Neuronal stem cell (in vitro differentiated cells): Measurements from ENCODE around the gene ARHGEF12.

Experiments
- DNase-seq: peaks from one replicate; pipeline ENCODE4 v3.0.0-alpha.2; 2013; ENCODE audit warnings: low spot score
- H2AFZ ChIP-seq: one replicate; pipeline ENCODE4 v1.6.1; 2013; ENCODE audit warnings: mild to moderate bottlenecking, low read length, inconsistent platforms
- H2AK5ac ChIP-seq: 2 replicates; pipeline ENCODE4 v1.6.1; 2013; ENCODE audit warnings: low read depth, mild to moderate bottlenecking, inconsistent platforms, low read length, moderate library complexity, mixed read lengths
- H2BK120ac ChIP-seq: 2 replicates; pipeline ENCODE4 v1.6.1; 2013; ENCODE audit warnings: low read depth, mild to moderate bottlenecking, inconsistent platforms, low read length, moderate library complexity, mixed read lengths
- H2BK12ac ChIP-seq: one replicate; pipeline ENCODE4 v1.6.1; 2013; ENCODE audit warnings: low read length, inconsistent platforms
- H2BK15ac ChIP-seq: 2 replicates; pipeline ENCODE4 v1.6.1; 2013; ENCODE audit warnings: mild to moderate bottlenecking, low read length, inconsistent platforms, mixed read lengths
- H2BK5ac ChIP-seq: one replicate; pipeline ENCODE4 v1.6.1; 2013; ENCODE audit warnings: inconsistent platforms, mild to moderate bottlenecking, low read length, moderate library complexity
- H3K14ac ChIP-seq: one replicate; pipeline ENCODE4 v1.6.1; 2013; ENCODE audit warnings: low read length, inconsistent platforms
- H3K18ac ChIP-seq: 2 replicates; pipeline ENCODE4 v1.6.1; 2013; ENCODE audit warnings: low read length, inconsistent platforms
- H3K23ac ChIP-seq: 2 replicates; pipeline ENCODE4 v1.6.1; 2013; ENCODE audit warnings: low read depth, mild to moderate bottlenecking, mixed read lengths, low read length, inconsistent platforms; ENCODE audit not compliant: poor library complexity
- H3K27ac ChIP-seq: replicated peaks from 3 replicates; pipeline ENCODE4 v1.5.1; 2013; ENCODE audit warnings: low read length, inconsistent platforms
- H3K27me3 ChIP-seq, 3 experiments: 2 replicates each; pipeline ENCODE4 v1.6.1; 2013; ENCODE audit warnings: low read length in 3 of 3, mild to moderate bottlenecking in 2 of 3, inconsistent platforms in 1 of 3, low read depth in 1 of 3, mixed read lengths in 1 of 3, moderate library complexity in 1 of 3; ENCODE audit not compliant: control insufficient read depth in 3 of 3, insufficient read depth in 3 of 3
- H3K36me3 ChIP-seq, 2 donors: replicated peaks in 1 of 2; 2 replicates each; pipeline ENCODE4 v1.6.1; 2013; ENCODE audit warnings: low read length in 2 of 2; ENCODE audit not compliant: control insufficient read depth in 2 of 2, insufficient read depth in 2 of 2
- H3K4ac ChIP-seq: 2 replicates; pipeline ENCODE4 v1.6.1; 2013; ENCODE audit warnings: inconsistent platforms, mild to moderate bottlenecking, low read length, moderate library complexity
- H3K4me1 ChIP-seq, 2 donors: 1 replicate in 1 of 2; 2 replicates in 1 of 2; pipeline ENCODE4 v1.6.1; 2013; ENCODE audit warnings: low read length in 2 of 2, low read depth in 1 of 2; ENCODE audit not compliant: control insufficient read depth in 2 of 2, insufficient read depth in 1 of 2
- H3K4me2 ChIP-seq: one replicate; pipeline ENCODE4 v1.6.1; 2013; ENCODE audit warnings: mild to moderate bottlenecking, low read length, inconsistent platforms; ENCODE audit not compliant: insufficient read depth, poor library complexity, severe bottlenecking
- H3K4me3 ChIP-seq, 2 donors: 2 replicates each; pipeline ENCODE4 v1.5.1; 2013; ENCODE audit warnings: low read length in 2 of 2, mild to moderate bottlenecking in 2 of 2, inconsistent platforms in 1 of 2, moderate library complexity in 1 of 2
- H3K79me1 ChIP-seq: one replicate; pipeline ENCODE4 v1.6.1; 2013; ENCODE audit warnings: low read depth, mild to moderate bottlenecking, inconsistent platforms, low read length, moderate library complexity
- H3K9ac ChIP-seq: one replicate; pipeline ENCODE4 v1.6.1; 2013; ENCODE audit warnings: mild to moderate bottlenecking, low read depth, low read length, inconsistent platforms; ENCODE audit not compliant: poor library complexity
- H3K9me3 ChIP-seq, 2 donors: replicated peaks in 1 of 2; 2 replicates each; pipeline versions ENCODE3 to v1.6.1; 2013; ENCODE audit warnings: low read length in 2 of 2, mild to moderate bottlenecking in 2 of 2, inconsistent platforms in 1 of 2, low read depth in 1 of 2, mixed read lengths in 1 of 2, moderate library complexity in 1 of 2; ENCODE audit not compliant: control insufficient read depth in 2 of 2, insufficient read depth in 1 of 2
- H4K8ac ChIP-seq: one replicate; pipeline ENCODE4 v1.6.1; 2013; ENCODE audit warnings: low read depth, mild to moderate bottlenecking, inconsistent platforms, low read length, moderate library complexity
- H4K91ac ChIP-seq: one replicate; pipeline ENCODE4 v1.6.1; 2013; ENCODE audit warnings: low read length, low read depth, mild to moderate bottlenecking, inconsistent platforms; ENCODE audit not compliant: poor library complexity
- WGBS, 2 donors: extraction: QIAGEN DNeasy Blood & Tissue Kit; methylation state at CpG; one replicate each; pipeline ENCODE4 v1.1.7; 2013; ENCODE audit warnings: missing lambda C conversion rate in 2 of 2, mixed read lengths in 1 of 2; ENCODE audit not compliant: insufficient read length in 2 of 2, insufficient replicate concordance in 1 of 2; ENCODE audit errors: extremely low coverage in 2 of 2; 5-methylcytosine and 5-hydroxymethylcytosine counted together

ARHGEF12 gene

DNA sequence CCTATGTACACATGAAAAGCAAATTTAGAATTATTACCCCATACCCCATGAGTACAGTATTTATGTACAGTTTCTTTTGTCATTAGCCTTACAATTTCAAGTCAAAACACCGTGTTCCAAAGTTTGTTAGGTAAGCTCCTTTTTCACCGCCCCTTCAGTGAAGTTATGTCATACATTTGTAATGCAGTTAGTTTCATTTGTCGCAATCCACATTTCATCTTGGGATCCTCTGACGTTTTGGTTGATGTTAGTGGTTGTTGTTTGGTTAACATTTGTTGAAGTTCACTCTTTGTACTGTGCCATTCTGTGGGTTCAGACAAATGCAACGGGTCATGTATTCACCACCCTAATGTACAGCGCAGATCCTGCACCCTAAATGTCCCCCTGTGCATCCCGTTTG is 45.2 kb downstream of the ARHGEF12 start:
- Histone ChIP-seq H3K14ac (no peak overlapping the region), H2BK5ac (no peak overlapping the region), H2AFZ (no peak overlapping the region), H4K8ac (no peak overlapping the region), H3K4me2 (no peak overlapping the region), H3K9me3 (peaks cover 2 to 31% of the 10 kb centered on the region in 2 donors), H3K9ac (no peak overlapping the region), H3K79me1 (peaks cover 2% of the 10 kb centered on the region), H3K23ac (no peak overlapping the region), H2BK15ac (no peak overlapping the region), H2BK12ac (no peak overlapping the region), H3K18ac (no peak overlapping the region), H2AK5ac (no peak overlapping the region), H2BK120ac (no peak overlapping the region), H3K4ac (no peak overlapping the region), H3K4me3 (no peak overlapping the region), H4K91ac (no peak overlapping the region), H3K27me3 (no peaks in the 10 kb centered on the region), H3K4me1 (peaks cover 3% of the 10 kb centered on the region in 2 donors), H3K36me3 (peaks cover 0 to 3% of the 10 kb centered on the region in 2 donors), H3K27ac (no peak overlapping the region)
- no CpG with 5 or more reads among the region's 7 CpGs for WGBS, 2 donors
- DNase-seq = no peak

- H2AK5ac ChIP-seq = no peak overlapping the region
- H3K23ac ChIP-seq = no peak overlapping the region
- no peak overlapping the region for H3K18ac ChIP-seq
- no peak overlapping the region for H4K91ac ChIP-seq
- no peak overlapping the region for H3K4ac ChIP-seq
- no peaks in the 10 kb centered on the region for H3K79me1 ChIP-seq
- no peak overlapping the region for H2BK15ac ChIP-seq
- H3K36me3 ChIP-seq = no peaks in the 10 kb centered on the region
- no peaks in the 10 kb centered on the region for H3K27me3 ChIP-seq
- WGBS, 2 donors = no CpG with 5 or more reads among the region's 4 CpGs
- DNase-seq = no peak
- no peak overlapping the region for H2BK120ac ChIP-seq
- no peak overlapping the region for H2AFZ ChIP-seq
- H2BK5ac ChIP-seq = no peak overlapping the region
- no peak overlapping the region for H3K4me3 ChIP-seq
- peaks cover 2 to 13% of the 10 kb centered on the region in 2 donors for H3K9me3 ChIP-seq
- H4K8ac ChIP-seq = no peak overlapping the region
- H3K4me1 ChIP-seq = peaks cover 3% of the 10 kb centered on the region in 2 donors
- no peak overlapping the region for H2BK12ac ChIP-seq
- H3K4me2 ChIP-seq = no peak overlapping the region
- H3K27ac ChIP-seq = no peak overlapping the region
- no peak overlapping the region for H3K9ac ChIP-seq
- no peak overlapping the region for H3K14ac ChIP-seq
These were observed 47.4 kb downstream of the ARHGEF12 start for GRCh38 chr11:120383518-120384155.

DNA sequence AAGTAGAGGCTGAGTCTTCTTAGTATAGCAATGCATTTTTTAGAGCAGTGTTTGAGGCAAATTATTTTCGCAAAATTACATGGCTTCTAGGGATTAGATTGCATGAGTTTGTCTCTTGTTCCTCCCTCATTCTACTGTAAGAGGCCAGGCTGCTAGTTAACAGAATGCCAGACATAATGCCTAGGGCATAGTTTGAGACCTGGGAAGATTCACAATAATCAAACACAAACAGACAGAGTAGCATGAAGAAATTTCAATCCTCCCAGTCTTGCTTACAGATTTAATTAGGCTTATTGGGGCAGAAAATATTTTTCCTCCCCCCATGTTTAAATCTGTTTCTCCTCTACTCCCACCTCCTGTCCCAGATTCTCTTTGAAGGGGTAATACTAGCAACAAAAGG is 48.3 kb downstream of the ARHGEF12 start:
- Histone ChIP-seq H4K8ac (no peak overlapping the region), H3K4me3 (no peak overlapping the region), H3K79me1 (no peaks in the 10 kb centered on the region), H4K91ac (no peak overlapping the region), H2BK5ac (no peak overlapping the region), H3K9ac (no peak overlapping the region), H2BK12ac (no peak overlapping the region), H3K36me3 (no peaks in the 10 kb centered on the region), H3K27ac (no peak overlapping the region), H3K4ac (no peak overlapping the region), H3K23ac (no peak overlapping the region), H3K4me2 (no peak overlapping the region), H3K27me3 (no peaks in the 10 kb centered on the region), H2BK15ac (no peak overlapping the region), H2AK5ac (no peak overlapping the region), H2AFZ (no peak overlapping the region), H3K4me1 (peaks cover 3% of the 10 kb centered on the region in 2 donors), H3K18ac (no peak overlapping the region), H2BK120ac (no peak overlapping the region), H3K14ac (no peak overlapping the region), H3K9me3 (peaks cover 2 to 9% of the 10 kb centered on the region in 2 donors)
- no peak for DNase-seq
- no CpG with 5 or more reads among the region's 1 CpG for WGBS, 2 donors

GRCh38 chr11:120385110-120385509 is 48.9 kb downstream of the ARHGEF12 start:
- Histone ChIP-seq H4K8ac (no peak overlapping the region), H2BK120ac (no peak overlapping the region), H3K79me1 (no peaks in the 10 kb centered on the region), H2BK5ac (no peak overlapping the region), H3K4ac (no peak overlapping the region), H3K18ac (no peak overlapping the region), H3K4me2 (no peak overlapping the region), H2BK12ac (no peak overlapping the region), H3K27ac (no peak overlapping the region), H3K9ac (no peak overlapping the region), H2AFZ (no peak overlapping the region), H3K27me3 (no peaks in the 10 kb centered on the region), H3K23ac (no peak overlapping the region), H3K9me3 (peaks cover 2 to 9% of the 10 kb centered on the region in 2 donors), H3K4me3 (no peak overlapping the region), H2BK15ac (no peak overlapping the region), H3K4me1 (peaks cover 3% of the 10 kb centered on the region in 2 donors), H3K36me3 (no peaks in the 10 kb centered on the region), H3K14ac (no peak overlapping the region), H2AK5ac (no peak overlapping the region), H4K91ac (no peak overlapping the region)
- no peak for DNase-seq
- WGBS, 2 donors = no CpG with 5 or more reads among the region's 5 CpGs
